ENCODE results near the gene ANKMY1. TPM values are rescaled to one million over a fixed set of nuclear protein-coding genes. Genes with fewer than 3 reads are reported as not detected.

The ANKMY1 gene
- total RNA-seq, 1 donor from 2014 or later: 20.6 TPM

DNA sequence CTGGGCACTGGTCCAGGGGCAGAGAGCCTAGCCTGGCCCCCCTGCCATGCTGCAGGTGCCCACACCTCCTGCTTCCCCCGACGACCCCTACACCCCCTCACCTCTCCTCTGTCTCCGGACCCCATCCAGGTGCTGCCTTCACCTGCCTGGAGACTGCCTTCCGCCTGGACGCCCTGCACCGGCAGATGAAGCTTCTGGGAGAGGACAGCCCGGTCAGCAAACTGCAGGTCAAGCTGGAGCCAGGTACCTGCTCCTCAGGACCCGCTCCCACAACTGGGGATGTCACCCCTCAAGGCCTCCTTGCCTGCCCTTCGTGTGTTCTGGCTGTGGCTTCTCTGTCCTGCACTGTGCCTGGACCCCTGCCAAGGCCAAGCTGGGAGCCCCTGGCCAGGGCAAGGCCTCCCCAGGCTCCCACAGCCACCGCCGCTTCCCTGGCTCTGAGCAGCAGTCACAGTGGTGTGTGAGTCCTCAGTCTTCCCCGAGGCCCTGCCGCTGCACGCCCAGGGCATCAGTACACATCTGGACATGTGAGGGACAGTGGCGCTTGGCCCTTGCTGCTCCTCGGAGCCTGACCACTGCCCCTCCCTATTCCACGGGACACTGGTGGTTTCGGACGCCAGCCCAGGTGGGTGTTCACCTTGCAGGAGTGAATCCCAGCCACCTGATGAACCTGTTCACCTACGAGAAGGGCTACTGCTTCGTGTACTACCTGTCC, 16.8 kb upstream of the ANKMY1 start:
- H3K27ac ChIP-seq: no peak overlapping the region
- intact Hi-C loops (cut with DNase I): no loop called here
- DNase-seq (ENCODE audit: extremely low spot score in 2 of 2): no peak
- TF ChIP-seq POLR2AphosphoS5 (IDR thresholded peaks at IDR 0.05; ENCODE audit: insufficient read depth in 1 of 2, low read depth in 1 of 2): no peak
- TF ChIP-seq, protein P1, sequence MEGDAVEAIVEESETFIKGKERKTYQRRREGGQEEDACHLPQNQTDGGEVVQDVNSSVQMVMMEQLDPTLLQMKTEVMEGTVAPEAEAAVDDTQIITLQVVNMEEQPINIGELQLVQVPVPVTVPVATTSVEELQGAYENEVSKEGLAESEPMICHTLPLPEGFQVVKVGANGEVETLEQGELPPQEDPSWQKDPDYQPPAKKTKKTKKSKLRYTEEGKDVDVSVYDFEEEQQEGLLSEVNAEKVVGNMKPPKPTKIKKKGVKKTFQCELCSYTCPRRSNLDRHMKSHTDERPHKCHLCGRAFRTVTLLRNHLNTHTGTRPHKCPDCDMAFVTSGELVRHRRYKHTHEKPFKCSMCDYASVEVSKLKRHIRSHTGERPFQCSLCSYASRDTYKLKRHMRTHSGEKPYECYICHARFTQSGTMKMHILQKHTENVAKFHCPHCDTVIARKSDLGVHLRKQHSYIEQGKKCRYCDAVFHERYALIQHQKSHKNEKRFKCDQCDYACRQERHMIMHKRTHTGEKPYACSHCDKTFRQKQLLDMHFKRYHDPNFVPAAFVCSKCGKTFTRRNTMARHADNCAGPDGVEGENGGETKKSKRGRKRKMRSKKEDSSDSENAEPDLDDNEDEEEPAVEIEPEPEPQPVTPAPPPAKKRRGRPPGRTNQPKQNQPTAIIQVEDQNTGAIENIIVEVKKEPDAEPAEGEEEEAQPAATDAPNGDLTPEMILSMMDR (IDR thresholded peaks at IDR 0.05): no peak
- TF ChIP-seq POLR2A (IDR thresholded peaks at IDR 0.05): no peak
- peaks cover 0 to 37% of the 10 kb centered on the region in 2 donors for H3K36me3 ChIP-seq
- no peaks in the 10 kb centered on the region for H3K27me3 ChIP-seq
- peaks cover 50% of the 10 kb centered on the region for H3K4me1 ChIP-seq
- no peak overlapping the region for H3K4me3 ChIP-seq
- no peaks in the 10 kb centered on the region for H3K9me3 ChIP-seq

DNA sequence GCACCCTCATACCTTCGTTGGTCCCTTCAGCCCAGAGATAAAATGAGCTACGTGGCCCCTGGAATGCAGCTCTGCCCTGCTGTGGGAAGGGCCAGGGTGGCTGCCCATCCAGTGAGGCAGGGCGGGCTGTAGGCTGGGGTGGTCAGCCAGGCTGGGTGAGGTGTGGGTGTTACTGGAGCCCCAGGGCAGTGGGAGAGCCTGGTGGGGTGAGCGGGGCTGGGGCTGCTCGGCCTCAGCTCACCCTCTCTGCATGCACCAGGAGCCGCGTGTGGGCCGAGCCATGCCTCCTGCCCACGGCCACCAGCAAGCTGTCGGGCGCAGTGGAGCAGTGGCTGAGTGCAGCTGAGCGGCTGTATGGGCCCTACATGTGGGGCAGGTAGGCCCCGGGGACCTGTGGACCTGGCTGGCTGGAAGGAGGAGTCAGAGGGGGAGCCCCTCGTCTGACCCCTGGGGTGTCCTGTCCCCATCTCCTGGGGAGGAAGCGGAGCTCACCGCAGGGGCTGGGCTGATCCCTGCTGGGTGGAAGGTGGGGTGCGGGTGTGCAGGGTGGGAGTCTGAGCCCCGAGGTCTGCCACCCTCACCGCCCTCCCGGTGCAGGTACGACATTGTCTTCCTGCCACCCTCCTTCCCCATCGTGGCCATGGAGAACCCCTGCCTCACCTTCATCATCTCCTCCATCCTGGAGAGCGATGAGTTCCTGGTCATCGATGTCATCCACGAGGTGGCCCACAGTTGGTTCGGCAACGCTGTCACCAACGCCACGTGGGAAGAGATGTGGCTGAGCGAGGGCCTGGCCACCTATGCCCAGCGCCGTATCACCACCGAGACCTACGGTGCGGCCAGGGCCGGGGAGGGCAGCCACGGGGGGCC, 16.0 kb upstream of the ANKMY1 start:
- H3K36me3 ChIP-seq: peaks cover 0 to 37% of the 10 kb centered on the region in 2 donors
- H3K27ac ChIP-seq: no peak overlapping the region
- TF ChIP-seq POLR2A (IDR thresholded peaks at IDR 0.05) (no peak), POLR2AphosphoS5 (IDR thresholded peaks at IDR 0.05; ENCODE audit: insufficient read depth in 1 of 2, low read depth in 1 of 2) (no peak)
- TF ChIP-seq, protein P1 (IDR thresholded peaks at IDR 0.05): no peak
- intact Hi-C loops (cut with DNase I): no loop called here
- peaks cover 49% of the 10 kb centered on the region for H3K4me1 ChIP-seq
- no peaks in the 10 kb centered on the region for H3K9me3 ChIP-seq
- H3K4me3 ChIP-seq: no peak overlapping the region
- DNase-seq (ENCODE audit: extremely low spot score in 2 of 2): no peak
- no peaks in the 10 kb centered on the region for H3K27me3 ChIP-seq

DNA sequence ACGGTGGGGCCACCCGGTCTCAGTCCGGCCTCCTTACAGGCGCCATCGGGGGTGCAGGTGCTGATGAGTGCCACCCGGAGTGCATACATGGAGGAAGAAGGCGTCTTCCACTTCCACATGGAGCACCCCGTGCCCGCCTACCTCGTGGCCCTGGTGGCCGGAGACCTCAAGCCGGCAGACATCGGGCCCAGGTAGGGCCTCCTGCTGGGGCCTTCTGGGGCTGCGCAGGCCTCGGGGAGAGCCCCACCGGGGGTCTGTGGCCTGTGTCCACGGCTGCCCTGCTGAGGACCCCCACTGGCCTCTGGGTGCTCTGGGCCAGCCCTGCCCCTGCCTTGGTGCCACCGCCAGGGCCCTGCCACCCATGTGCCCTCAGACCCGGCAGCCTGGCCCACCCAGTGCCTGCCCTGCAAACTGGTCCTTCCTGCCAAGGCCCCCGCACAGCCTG, 15.3 kb upstream of the ANKMY1 start:
- Histone ChIP-seq H3K4me1 (peaks cover 45% of the 10 kb centered on the region), H3K9me3 (no peaks in the 10 kb centered on the region), H3K4me3 (no peak overlapping the region), H3K27ac (no peak overlapping the region), H3K36me3 (peaks cover 0 to 33% of the 10 kb centered on the region in 2 donors), H3K27me3 (no peaks in the 10 kb centered on the region)
- intact Hi-C loops (cut with DNase I): no loop called here
- TF ChIP-seq POLR2A (IDR thresholded peaks at IDR 0.05): no peak
- TF ChIP-seq POLR2AphosphoS5 (IDR thresholded peaks at IDR 0.05; ENCODE audit: insufficient read depth in 1 of 2, low read depth in 1 of 2): no peak
- no peak for DNase-seq (ENCODE audit: extremely low spot score in 2 of 2)

DNA sequence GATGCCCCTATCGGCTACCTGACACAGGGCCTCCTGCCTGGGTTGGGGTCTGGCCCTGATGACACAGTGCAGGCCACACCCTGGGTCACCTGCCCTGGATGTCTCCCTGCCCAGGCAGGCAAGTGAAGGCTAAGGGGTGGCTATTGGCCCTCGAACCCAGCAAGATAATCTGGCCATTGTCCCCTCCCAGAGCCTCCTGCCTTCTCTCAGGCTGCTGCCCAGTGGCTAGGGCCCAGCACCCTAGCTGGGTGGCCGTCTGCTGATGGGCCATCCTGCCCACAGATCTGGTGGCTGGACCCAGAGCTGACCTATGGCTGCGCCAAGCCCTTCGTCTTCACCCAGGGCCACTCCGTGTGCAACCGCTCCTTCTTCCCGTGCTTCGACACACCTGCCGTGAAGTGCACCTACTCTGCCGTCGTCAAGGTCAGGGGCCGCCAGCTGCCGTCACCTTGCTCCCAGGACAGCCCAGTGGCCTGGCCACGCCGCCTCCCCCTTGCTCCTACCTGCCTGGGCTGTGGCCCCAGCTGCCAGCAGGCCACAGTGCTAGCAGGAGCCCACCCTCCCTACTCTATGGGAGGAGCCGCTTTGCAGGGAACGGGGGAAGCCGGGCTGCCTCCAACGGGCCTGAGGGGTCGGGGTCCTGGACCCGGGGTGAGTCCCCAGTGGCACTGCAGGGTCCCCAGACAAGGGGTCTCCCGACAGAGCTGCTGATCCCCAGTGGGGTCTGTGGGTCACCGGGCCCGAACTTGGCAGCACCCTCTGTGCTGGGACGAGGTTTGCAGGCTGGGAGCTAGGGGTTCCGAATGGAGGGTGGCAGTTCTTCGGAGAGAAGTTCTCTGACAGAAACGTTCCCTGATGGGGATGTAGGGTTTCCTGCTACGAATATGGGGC, 14.6 kb upstream of the ANKMY1 start:
- intact Hi-C loops (cut with DNase I): no loop called here
- peaks cover 0 to 26% of the 10 kb centered on the region in 2 donors for H3K36me3 ChIP-seq
- no peak for DNase-seq (ENCODE audit: extremely low spot score in 2 of 2)

More for the DNA sequence above, 14.6 kb upstream of the ANKMY1 start:
- no peak for TF ChIP-seq POLR2A (IDR thresholded peaks at IDR 0.05)
- TF ChIP-seq POLR2AphosphoS5 (IDR thresholded peaks at IDR 0.05; ENCODE audit: insufficient read depth in 1 of 2, low read depth in 1 of 2): no peak
- TF ChIP-seq, protein P1 (IDR thresholded peaks at IDR 0.05): no peak
- peaks cover 46% of the 10 kb centered on the region for H3K4me1 ChIP-seq
- H3K4me3 ChIP-seq: no peak overlapping the region
- H3K27ac ChIP-seq: no peak overlapping the region
- H3K9me3 ChIP-seq: no peaks in the 10 kb centered on the region
- no peaks in the 10 kb centered on the region for H3K27me3 ChIP-seq

All from vagina (tissue), 2 donors.